Glomerular visceral epithelial cell (primary cell): Measurements from ENCODE around the gene STAM2.

ENCODE experiments used
- DNase-seq: peaks from one replicate; pipeline ENCODE4 v3.0.0-alpha.2; 2016; ENCODE audit errors: extremely low spot score

Gene STAM2

DNA sequence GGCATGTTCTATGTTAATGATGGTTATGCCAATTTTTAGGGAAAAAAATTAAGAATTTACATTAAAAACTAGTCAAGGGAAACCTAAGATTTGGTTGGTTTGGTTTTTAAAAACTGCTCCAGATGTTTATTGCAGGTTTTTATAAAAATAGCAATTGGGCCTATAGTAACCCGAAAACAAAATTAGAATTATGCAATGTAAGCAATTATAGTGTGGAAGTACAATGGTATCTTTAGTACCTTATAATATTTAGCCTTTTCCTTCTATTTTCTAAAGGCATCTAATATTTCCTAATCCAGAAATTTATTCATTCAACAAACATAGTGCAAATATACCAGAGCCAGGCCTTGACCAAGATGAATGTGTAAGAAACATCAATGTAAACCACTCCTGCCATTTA lies 104.0 kb downstream of the STAM2 start:
- DNase-seq = no peak

DNA sequence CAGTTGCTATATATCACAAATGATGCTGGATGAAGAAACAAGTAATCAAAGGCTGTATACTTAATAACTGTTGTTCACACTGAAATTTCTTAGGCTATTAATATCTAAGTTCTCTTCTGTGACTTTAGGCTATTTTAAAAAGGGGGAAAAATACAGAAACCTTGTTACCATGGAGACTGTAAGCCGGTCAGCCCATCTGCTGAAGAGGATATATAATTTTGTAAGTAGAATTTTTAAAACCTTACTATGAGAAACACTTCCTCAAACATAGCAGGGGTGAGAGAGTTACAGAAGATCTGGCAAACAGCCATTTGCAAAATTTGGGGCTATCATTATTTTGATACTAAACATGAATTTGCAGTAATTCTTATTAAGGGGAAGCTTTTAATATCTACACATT lies 104.5 kb downstream of the STAM2 start:
- DNase-seq = no peak

DNA sequence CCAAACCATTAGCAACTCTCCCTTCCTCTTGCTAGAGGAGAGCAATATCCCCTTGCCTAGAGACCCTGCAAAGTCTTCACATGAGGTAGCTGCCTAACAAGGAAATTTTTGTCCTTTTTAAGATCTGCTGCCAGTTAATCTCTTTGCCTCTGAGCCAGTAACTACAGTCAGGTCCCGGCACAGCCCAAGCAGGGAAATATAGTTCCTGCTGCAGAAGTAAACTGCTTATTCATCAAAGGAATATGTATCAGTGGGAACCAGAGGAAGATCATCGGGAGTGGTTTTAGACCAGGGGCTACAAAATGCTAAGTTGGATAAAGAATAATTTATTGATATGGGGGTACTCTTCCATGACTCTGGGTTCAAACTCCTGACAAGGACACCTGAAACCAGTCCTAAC lies 107.3 kb downstream of the STAM2 start:
- DNase-seq = no peak

DNA sequence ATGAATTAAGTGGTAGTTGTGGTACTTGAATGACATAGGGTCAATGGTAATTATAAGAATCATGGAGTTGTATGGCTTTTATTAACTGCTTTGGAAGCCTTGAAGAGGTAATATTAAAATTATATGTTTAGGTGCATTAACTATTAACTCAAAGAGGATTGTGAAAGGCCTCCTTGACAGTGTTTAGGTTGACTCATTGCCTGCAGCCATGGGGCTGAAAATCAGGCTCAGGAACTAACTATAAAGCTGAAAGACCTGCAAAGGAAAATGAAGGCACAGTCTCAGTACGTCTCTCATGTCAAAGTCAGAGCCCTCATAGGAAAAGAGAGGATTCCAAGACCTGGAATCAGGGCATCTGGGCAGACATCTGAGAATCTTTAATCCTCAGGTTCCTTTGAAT lies 107.7 kb downstream of the STAM2 start:
- no peak for DNase-seq
